H9 (cell line): Measurements from ENCODE around the gene MYH11. TPM values are rescaled to one million over a fixed set of nuclear protein-coding genes. Genes with fewer than 3 reads are reported as not detected.

Source experiments
- DNase-seq: peaks from one replicate; pipeline ENCODE4 v3.0.0-alpha.2; 2017
- H2AFZ ChIP-seq: one replicate; pipeline ENCODE4 v1.6.1; 2013; ENCODE audit warnings: mild to moderate bottlenecking, low read length, control low read depth, moderate library complexity
- H2AK5ac ChIP-seq: 2 replicates; pipeline ENCODE4 v1.6.1; 2013; ENCODE audit warnings: low read length, control low read depth, mixed read lengths; ENCODE audit not compliant: insufficient read length
- H2BK120ac ChIP-seq: one replicate; pipeline ENCODE4 v1.6.1; 2013; ENCODE audit warnings: low read depth, mild to moderate bottlenecking, low read length, control low read depth, inconsistent platforms; ENCODE audit not compliant: poor library complexity, severe bottlenecking
- H2BK12ac ChIP-seq: 2 replicates; pipeline ENCODE4 v1.6.1; 2013; ENCODE audit warnings: low read length, control low read depth, mixed read lengths, low read depth; ENCODE audit not compliant: insufficient read length
- H2BK15ac ChIP-seq: 2 replicates; pipeline ENCODE4 v1.6.1; 2013; ENCODE audit warnings: low read depth, low read length, control low read depth
- H2BK20ac ChIP-seq: one replicate; pipeline ENCODE4 v1.6.1; 2013; ENCODE audit warnings: low read depth, mild to moderate bottlenecking, low read length, control low read depth, inconsistent platforms; ENCODE audit not compliant: poor library complexity, severe bottlenecking
- H2BK5ac ChIP-seq: 2 replicates; pipeline ENCODE4 v1.6.1; 2013; ENCODE audit warnings: low read length, control low read depth, mixed read lengths; ENCODE audit not compliant: insufficient read length
- H3K14ac ChIP-seq: 2 replicates; pipeline ENCODE4 v1.6.1; 2013; ENCODE audit warnings: low read length, control low read depth; ENCODE audit not compliant: insufficient read depth
- H3K18ac ChIP-seq: 2 replicates; pipeline ENCODE4 v1.6.1; 2013; ENCODE audit warnings: low read depth, mild to moderate bottlenecking, mixed read lengths, low read length, control low read depth; ENCODE audit not compliant: insufficient read length
- H3K23ac ChIP-seq: 2 replicates; pipeline ENCODE4 v1.6.1; 2013; ENCODE audit warnings: low read length, control low read depth, mixed read lengths, low read depth; ENCODE audit not compliant: insufficient read length
- H3K23me2 ChIP-seq: 2 replicates; pipeline ENCODE4 v1.6.1; 2013; ENCODE audit warnings: low read depth, mild to moderate bottlenecking, mixed read lengths, low read length, control low read depth; ENCODE audit not compliant: insufficient read length, poor library complexity, severe bottlenecking
- H3K27ac ChIP-seq: 2 replicates; pipeline ENCODE4 v1.5.1; 2013; ENCODE audit warnings: low read length, control low read depth, mixed read lengths, low read depth; ENCODE audit not compliant: insufficient read length
- H3K27me3 ChIP-seq: 2 replicates; pipeline ENCODE4 v1.6.1; 2013; ENCODE audit warnings: low read length, control low read depth, inconsistent platforms; ENCODE audit not compliant: insufficient read depth
- H3K4ac ChIP-seq: 2 replicates; pipeline ENCODE4 v1.6.1; 2013; ENCODE audit warnings: low read depth, mild to moderate bottlenecking, control low read depth, inconsistent platforms, low read length, moderate library complexity
- H3K4me1 ChIP-seq: 2 replicates; pipeline ENCODE4 v1.6.1; 2013; ENCODE audit warnings: low read length, control low read depth, inconsistent platforms; ENCODE audit not compliant: insufficient read depth
- H3K4me2 ChIP-seq: 2 replicates; pipeline ENCODE4 v1.6.1; 2013; ENCODE audit warnings: low read length, control low read depth, mixed read lengths; ENCODE audit not compliant: insufficient read length, insufficient read depth
- H3K56ac ChIP-seq: 2 replicates; pipeline ENCODE4 v1.6.1; 2013; ENCODE audit warnings: low read depth, mild to moderate bottlenecking, mixed read lengths, low read length, control low read depth; ENCODE audit not compliant: insufficient read length
- H3K79me1 ChIP-seq: 2 replicates; pipeline ENCODE4 v1.6.1; 2013; ENCODE audit warnings: low read depth, mild to moderate bottlenecking, moderate library complexity, low read length, control low read depth, inconsistent platforms; ENCODE audit not compliant: insufficient read depth, poor library complexity, severe bottlenecking
- H3K79me2 ChIP-seq: 2 replicates; pipeline ENCODE4 v1.6.1; 2013; ENCODE audit warnings: low read length, control low read depth, inconsistent platforms; ENCODE audit not compliant: insufficient read depth
- H3K9ac ChIP-seq: 2 replicates; pipeline ENCODE4 v1.6.1; 2013; ENCODE audit warnings: low read length, control low read depth, mixed read lengths; ENCODE audit not compliant: insufficient read length; ENCODE audit errors: extremely low read depth
- H3K9me3 ChIP-seq: one replicate; pipeline ENCODE4 v1.6.1; 2013; ENCODE audit warnings: low read depth, low read length, inconsistent platforms; ENCODE audit not compliant: control insufficient read depth
- H3T11ph ChIP-seq: one replicate; pipeline ENCODE4 v1.6.1; 2013; ENCODE audit warnings: mild to moderate bottlenecking, low read length, control low read depth, inconsistent platforms
- H4K20me1 ChIP-seq: one replicate; pipeline ENCODE4 v1.6.1; 2013; ENCODE audit not compliant: control insufficient read depth, insufficient read length, insufficient read depth
- H4K5ac ChIP-seq: 2 replicates; pipeline ENCODE4 v1.6.1; 2013; ENCODE audit warnings: low read depth, mild to moderate bottlenecking, mixed read lengths, low read length, control low read depth; ENCODE audit not compliant: insufficient read length
- H4K8ac ChIP-seq: replicated peaks from 2 replicates; pipeline ENCODE4 v1.6.1; 2013; ENCODE audit warnings: low read length, control low read depth, mixed read lengths, low read depth; ENCODE audit not compliant: insufficient read length
- H4K91ac ChIP-seq: 2 replicates; pipeline ENCODE4 v1.6.1; 2013; ENCODE audit warnings: low read depth, mild to moderate bottlenecking, moderate library complexity, mixed read lengths, low read length, control low read depth; ENCODE audit not compliant: insufficient read length
- H3K27ac Mint-ChIP-seq, 3 experiments: 2 replicates in 2 of 3; 3 replicates in 1 of 3; pipeline ENCODE4 v1.8.0; 2020 to 2021; ENCODE audit warnings: mixed read lengths in 3 of 3, mild to moderate bottlenecking in 1 of 3, moderate library complexity in 1 of 3
- H3K27me3 Mint-ChIP-seq: 2 replicates; pipeline ENCODE4 v1.8.0; 2021; ENCODE audit warnings: low read depth, mild to moderate bottlenecking, moderate library complexity, mixed read lengths
- H3K36me3 Mint-ChIP-seq, 3 experiments: 2 replicates in 2 of 3; 3 replicates in 1 of 3; pipeline ENCODE4 v1.8.0; 2020 to 2021; ENCODE audit warnings: low read depth in 3 of 3, mixed read lengths in 3 of 3; ENCODE audit not compliant: insufficient read depth in 1 of 3
- H3K4me1 Mint-ChIP-seq, 2 experiments: 2 replicates each; pipeline ENCODE4 v1.8.0; 2020; ENCODE audit warnings: mixed read lengths in 2 of 2
- H3K4me3 Mint-ChIP-seq, 2 experiments: 2 replicates in 1 of 2; 3 replicates in 1 of 2; pipeline ENCODE4 v1.8.0; 2020 to 2021; ENCODE audit warnings: mild to moderate bottlenecking in 2 of 2, mixed read lengths in 2 of 2, moderate library complexity in 1 of 2
- H3K9me3 Mint-ChIP-seq, 2 experiments: 2 replicates in 1 of 2; 3 replicates in 1 of 2; pipeline ENCODE4 v1.8.0; 2020; ENCODE audit warnings: mild to moderate bottlenecking in 2 of 2, mixed read lengths in 2 of 2, moderate library complexity in 1 of 2
- WGBS: extraction: QIAGEN DNeasy Blood & Tissue Kit; methylation state at CpG from one replicate; pipeline ENCODE4 v1.1.7; 2013; ENCODE audit warnings: missing lambda C conversion rate, low lambda C conversion rate, mixed read lengths; ENCODE audit not compliant: insufficient read length; ENCODE audit errors: extremely low coverage; 5-methylcytosine and 5-hydroxymethylcytosine counted together
- total RNA-seq: library from RNA; stranded (reverse); gene quantifications from 2 replicates; pipeline ENCODE4 v1.2.1, GENCODE V29; 2021
- TF ChIP-seq, protein P1 (sequence below): fragments of 200-600 bp; sonication (generic); conservative IDR thresholded peaks from 3 replicates; pipeline ENCODE4 v1.8.0; 2021; ENCODE audit warnings: antibody characterized with exemption, mild to moderate bottlenecking

Gene MYH11
- total RNA-seq, 1 experiment from 2014 or later: 0.42 TPM

DNA sequence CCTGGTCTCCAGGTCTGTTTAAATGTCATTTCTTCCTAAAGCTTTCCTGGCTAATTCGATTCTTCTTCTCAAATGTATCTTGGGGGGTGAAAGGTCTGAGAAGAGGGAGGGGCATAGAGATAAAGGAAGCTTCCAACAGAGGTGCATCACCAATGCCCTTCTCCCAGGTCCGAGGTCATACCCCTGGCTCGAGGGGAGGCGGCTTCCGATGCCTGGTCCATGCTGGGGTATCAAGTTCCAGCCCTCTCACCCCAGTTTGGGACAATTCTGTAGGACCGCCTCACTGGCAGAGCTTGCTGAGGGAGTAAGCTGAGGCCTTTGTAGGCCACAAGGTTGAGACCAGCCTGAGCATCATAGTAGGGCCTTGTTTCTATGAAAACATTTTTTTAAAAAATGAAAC is 41.8 kb upstream of the MYH11 start:
- no peaks in the 10 kb centered on the region for H4K20me1 ChIP-seq
- H3K9me3 Mint-ChIP-seq: no peaks in the 10 kb centered on the region; a peak in 1 of 5 replicates
- H3K9ac ChIP-seq: no peak overlapping the region
- H2BK120ac ChIP-seq: no peak overlapping the region
- no peaks in the 10 kb centered on the region for H3K79me1 ChIP-seq
- H3K56ac ChIP-seq: no peak overlapping the region
- H3K79me2 ChIP-seq: no peaks in the 10 kb centered on the region
- no peaks in the 10 kb centered on the region for H3K4me1 ChIP-seq
- TF ChIP-seq, protein P1, sequence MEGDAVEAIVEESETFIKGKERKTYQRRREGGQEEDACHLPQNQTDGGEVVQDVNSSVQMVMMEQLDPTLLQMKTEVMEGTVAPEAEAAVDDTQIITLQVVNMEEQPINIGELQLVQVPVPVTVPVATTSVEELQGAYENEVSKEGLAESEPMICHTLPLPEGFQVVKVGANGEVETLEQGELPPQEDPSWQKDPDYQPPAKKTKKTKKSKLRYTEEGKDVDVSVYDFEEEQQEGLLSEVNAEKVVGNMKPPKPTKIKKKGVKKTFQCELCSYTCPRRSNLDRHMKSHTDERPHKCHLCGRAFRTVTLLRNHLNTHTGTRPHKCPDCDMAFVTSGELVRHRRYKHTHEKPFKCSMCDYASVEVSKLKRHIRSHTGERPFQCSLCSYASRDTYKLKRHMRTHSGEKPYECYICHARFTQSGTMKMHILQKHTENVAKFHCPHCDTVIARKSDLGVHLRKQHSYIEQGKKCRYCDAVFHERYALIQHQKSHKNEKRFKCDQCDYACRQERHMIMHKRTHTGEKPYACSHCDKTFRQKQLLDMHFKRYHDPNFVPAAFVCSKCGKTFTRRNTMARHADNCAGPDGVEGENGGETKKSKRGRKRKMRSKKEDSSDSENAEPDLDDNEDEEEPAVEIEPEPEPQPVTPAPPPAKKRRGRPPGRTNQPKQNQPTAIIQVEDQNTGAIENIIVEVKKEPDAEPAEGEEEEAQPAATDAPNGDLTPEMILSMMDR: no peak
- H3K27me3 Mint-ChIP-seq: no peaks in the 10 kb centered on the region
- H4K5ac ChIP-seq: no peak overlapping the region
- H4K8ac ChIP-seq: no peak overlapping the region
- no peak for DNase-seq
- H2AK5ac ChIP-seq: no peak overlapping the region
- H2BK20ac ChIP-seq: no peak overlapping the region
- H3K9me3 ChIP-seq: no peaks in the 10 kb centered on the region
- no peak overlapping the region for H3K18ac ChIP-seq
- no peak overlapping the region for H3K4me2 ChIP-seq
- peaks cover 6 to 13% of the 10 kb centered on the region in 2 experiments for H3K4me1 Mint-ChIP-seq
- H3K27me3 ChIP-seq: no peaks in the 10 kb centered on the region
- no peak overlapping the region for H4K91ac ChIP-seq
- H2AFZ ChIP-seq: no peak overlapping the region
- no peak overlapping the region for H3K4me3 Mint-ChIP-seq
- H2BK15ac ChIP-seq: peak overlapping the region; percentile 99; the same call in 1 of the 2 replicates
- no peak overlapping the region for H3K27ac ChIP-seq
- H3K23ac ChIP-seq: no peak overlapping the region
- H3K14ac ChIP-seq: no peak overlapping the region
- H3K36me3 Mint-ChIP-seq: no peaks in the 10 kb centered on the region
- no peak overlapping the region for H3K4ac ChIP-seq
- H3K23me2 ChIP-seq: no peaks in the 10 kb centered on the region
- H3K27ac Mint-ChIP-seq: no peak overlapping the region
- WGBS: no CpG with 5 or more reads among the region's 6 CpGs
- H2BK5ac ChIP-seq: no peak overlapping the region
- H2BK12ac ChIP-seq: no peak overlapping the region
- no peak overlapping the region for H3T11ph ChIP-seq
